K562 (cell line): Measurements from ENCODE around the gene CALM3. TPM values are rescaled to one million over a fixed set of nuclear protein-coding genes. Genes with fewer than 3 reads are reported as not detected.

Experiments
- ATF7 ChIP-seq: fragments of 450-650 bp; IDR thresholded peaks from 2 replicates; pipeline ENCODE4 v1.7.1; 2014; ENCODE audit warnings: mild to moderate bottlenecking, moderate library complexity
- BCOR ChIP-seq: fragments of 450-650 bp; IDR thresholded peaks from 2 replicates; pipeline ENCODE4 v1.6.1; 2016
- CBFA2T3 ChIP-seq: fragments of 450-650 bp; IDR thresholded peaks from 2 replicates; pipeline ENCODE4 v1.6.1; 2017
- CBX1 ChIP-seq: sonication (generic); IDR thresholded peaks from 2 replicates; pipeline ENCODE4 v1.6.1; 2016; ENCODE audit warnings: antibody characterized with exemption, low read depth, mild to moderate bottlenecking
- CHD7 ChIP-seq: fragments of 200-600 bp; sonication (generic); IDR thresholded peaks from one replicate; pipeline ENCODE4 v1.6.1; 2012; ENCODE audit warnings: mild to moderate bottlenecking, low read depth, low read length, inconsistent platforms
- DIDO1 ChIP-seq: fragments of 450-650 bp; IDR thresholded peaks from 2 replicates; pipeline ENCODE4 v1.6.1; 2016; ENCODE audit warnings: low read depth, missing biosample characterization, missing genetic modification characterization
- HEY1 ChIP-seq: fragments of 250-450 bp; sonication (Bioruptor Pico); IDR thresholded peaks from 2 replicates; pipeline ENCODE4 v1.5.0; 2020; ENCODE audit warnings: mild to moderate bottlenecking, moderate library complexity, borderline replicate concordance
- HNRNPL ChIP-seq: fragments of 200-400 bp; formaldehyde crosslinking; IDR thresholded peaks from 2 replicates; pipeline ENCODE4 v1.6.1; 2017; ENCODE audit warnings: low read depth, mild to moderate bottlenecking, low read length
- JUND ChIP-seq, 2 experiments: IDR thresholded peaks; 2 replicates in 1 of 2; 3 replicates in 1 of 2; pipeline ENCODE4 v1.6.1; 2011; ENCODE audit warnings: borderline replicate concordance in 2 of 2, low read depth in 2 of 2, low read length in 2 of 2, improper control_type of control experiment in 1 of 2, missing biosample characterization in 1 of 2, missing genetic modification characterization in 1 of 2, missing genetic modification reagents in 1 of 2
- NR2C2 ChIP-seq, 2 experiments: fragments of 200-800 bp in 1 of 2; sonication (Bioruptor generic) in 1 of 2; sonication (generic) in 1 of 2; formaldehyde crosslinking in 1 of 2; IDR thresholded peaks; 2 replicates each; pipeline versions ENCODE4 v1.6.1 to v1.8.0; 2016 to 2022; ENCODE audit warnings: mild to moderate bottlenecking in 1 of 2, missing compliant biosample characterization in 1 of 2, missing genetic modification characterization in 1 of 2, missing genetic modification reagents in 1 of 2
- POLR2H ChIP-seq: IDR thresholded peaks from 2 replicates; pipeline ENCODE4 v1.6.1; 2016; ENCODE audit warnings: missing genetic modification characterization, low read depth, mild to moderate bottlenecking, control low read depth, missing compliant biosample characterization, moderate library complexity
- TGIF2 ChIP-seq: sonication (generic); formaldehyde crosslinking; IDR thresholded peaks from 2 replicates; pipeline ENCODE4 v1.8.1; 2022; ENCODE audit warnings: mild to moderate bottlenecking, missing genetic modification reagents, moderate library complexity
- UBTF ChIP-seq, 2 experiments: IDR thresholded peaks; 2 replicates each; pipeline ENCODE4 v1.6.1; 2012; ENCODE audit warnings: improper control_type of control experiment in 2 of 2, low read depth in 2 of 2, low read length in 2 of 2, borderline replicate concordance in 1 of 2
- polyA plus RNA-seq, 8 experiments: library from polyadenylated mRNA; depleted of rRNA in 4 of 8; stranded (reverse) in 5 of 8; unstranded in 3 of 8; fragments of >200 nt; fragmentation: Nextera tagmentation in 2 of 8; fragmentation: Illumina TruSeq in 1 of 8; extraction: Ambion mirVana in 2 of 8; extraction: Trizol in 1 of 8; gene quantifications; 2 replicates each; pipeline versions ENCODE4 v1.2.1 to v1.2.3, GENCODE V29; 2011 to 2014; ENCODE audit warnings: inconsistent platforms in 1 of 8, missing spikeins in 1 of 8
- total RNA-seq, 7 experiments: library from RNA; depleted of rRNA in 6 of 7; stranded (reverse); fragments of >200 nt in 6 of 7; fragmentation: Illumina TruSeq in 2 of 7; extraction: Trizol in 2 of 7; gene quantifications; 2 replicates each; pipeline versions ENCODE4 v1.2.1 to v1.2.3, GENCODE V29; 2011 to 2021; ENCODE audit warnings: low replicate concordance in 1 of 7

Gene CALM3
- total and polyA plus RNA-seq, 9 of the 15 experiments (the other 6 are each of a cell fraction or from before 2014, with no cell fraction given): 34.6 to 350 (median 156) TPM

GRCh38 chr19:46616631-46617322 lies 15.6 kb downstream of the CALM3 start (continued):
- TF ChIP-seq UBTF (IDR thresholded peaks at IDR 0.05; ENCODE audit: borderline replicate concordance in 1 of 2, low read depth in 2 of 2, low read length in 2 of 2): 0 out of 4 replicates have a peak, but pooled peaks of 1 of the 2 experiments have one; percentile 56
- TF ChIP-seq HEY1 (CRISPR knock-in tag): no peak
- no peak for TF ChIP-seq POLR2H (tag)
- TF ChIP-seq CBFA2T3: peak; percentile 53
- no peak for TF ChIP-seq BCOR
- TF ChIP-seq ATF7: peak; percentile 23; the same call in 1 of the 2 replicates
- no peak for TF ChIP-seq HNRNPL
- TF ChIP-seq CBX1: no peak
- TF ChIP-seq CHD7: no peak
- no peak for TF ChIP-seq DIDO1 (tag)
- peak; percentile 21; the same call in 1 of the 2 replicates for TF ChIP-seq JUND (IDR thresholded peaks at IDR 0.05; ENCODE audit: borderline replicate concordance, low read depth, low read length)
- no peak for TF ChIP-seq JUND (tag; IDR thresholded peaks at IDR 0.05; ENCODE audit: borderline replicate concordance, low read depth, low read length)
- TF ChIP-seq NR2C2 (CRISPR knock-in tag; IDR thresholded peaks at IDR 0.05): no peak
- TF ChIP-seq NR2C2 (tag; IDR thresholded peaks at IDR 0.05): no peak
- TF ChIP-seq TGIF2 (CRISPR knock-in tag): no peak
